IPS-18c (cell line): ENCODE measurements around the gene ONECUT2.

Experiments used
- H3K4me3 ChIP-seq: 2 replicates; pipeline ENCODE4 v1.7.0; 2013; ENCODE audit warnings: low read depth, mild to moderate bottlenecking, low read length, moderate library complexity; ENCODE audit not compliant: insufficient read depth
- H3K9me3 ChIP-seq: one replicate; pipeline ENCODE4 v1.6.1; 2013; ENCODE audit warnings: mild to moderate bottlenecking, low read length, moderate library complexity; ENCODE audit not compliant: control insufficient read depth, insufficient read depth

ONECUT2 gene

GRCh38 chr18:57538614-57539013 is 103.4 kb downstream of the ONECUT2 start:
- Histone ChIP-seq H3K9me3 (no peaks in the 10 kb centered on the region), H3K4me3 (no peak overlapping the region)

GRCh38 chr18:57539702-57540101 is 104.5 kb downstream of the ONECUT2 start:
- Histone ChIP-seq H3K4me3 (no peak overlapping the region), H3K9me3 (no peaks in the 10 kb centered on the region)
